ENCODE data around the gene GATM.

GRCh38 chr15:45354711-45355110 is 23.6 kb downstream of the GATM start:
- TF ChIP-seq POLR2A (IDR thresholded peaks at IDR 0.05) (no peak), CTCF (IDR thresholded peaks at IDR 0.05) (no peak), POLR2AphosphoS5 (IDR thresholded peaks at IDR 0.05) (no peak), EP300 (IDR thresholded peaks at IDR 0.05) (no peak)

Measured in suprapubic skin (tissue), 4 donors.